ENCODE measurements around the gene UPB1. TPM values are rescaled to one million over a fixed set of nuclear protein-coding genes. Genes with fewer than 3 reads are reported as not detected.

Gene UPB1
- total and polyA plus RNA-seq, 2 experiments from 2014 or later, result 0.39 to 1.6 TPM

GRCh38 chr22:24494167-24494527 lies 985 bp upstream of the UPB1 start:
- Histone ChIP-seq H3K27me3 (peaks cover 5% of the 10 kb centered on the region), H3K36me3 (replicated peaks; ENCODE audit: insufficient read depth, low read depth) (no peaks in the 10 kb centered on the region), H4K20me1 (ENCODE audit: insufficient read depth, poor library complexity, severe bottlenecking) (no peaks in the 10 kb centered on the region), H3K79me2 (no peaks in the 10 kb centered on the region), H3K9me3 (ENCODE audit: low read depth) (no peaks in the 10 kb centered on the region), H3K4me3 (peak overlapping the region; percentile 11), H3K27ac (peak overlapping the region; percentile 53), H2AFZ (peak overlapping the region; percentile 71), H3K9me2 (replicated peaks; ENCODE audit: insufficient read depth) (no peaks in the 10 kb centered on the region), H3K4me1 (ENCODE audit: insufficient read depth) (peaks cover 25% of the 10 kb centered on the region), H3K4me2 (peak overlapping the region; percentile 79)
- TF ChIP-seq EZH2 (IDR thresholded peaks at IDR 0.05; ENCODE audit: borderline replicate concordance) (no peak), EZH2phosphoT487 (IDR thresholded peaks at IDR 0.05; ENCODE audit: low read depth, severe bottlenecking, unreplicated experiment) (no peak), CTCF (IDR thresholded peaks at IDR 0.05; ENCODE audit: poor library complexity) (no peak)
- DNase-seq (ENCODE audit: low spot score), result no peak
- 23% methylated on average over 21 of the region's 21 CpGs for WGBS (ENCODE audit: low lambda C conversion rate, missing lambda C conversion rate)

GRCh38 chr22:24495365-24495675 lies 188 bp downstream of the UPB1 start:
- H3K4me1 ChIP-seq (ENCODE audit: insufficient read depth), result peaks cover 31% of the 10 kb centered on the region

GRCh38 chr22:24496234-24496633 lies 1.1 kb downstream of the UPB1 start:
- 62% methylated on average over 5 of the region's 5 CpGs for WGBS (ENCODE audit: low lambda C conversion rate, missing lambda C conversion rate)
- H3K27me3 ChIP-seq, result peaks cover 5% of the 10 kb centered on the region
- TF ChIP-seq EZH2phosphoT487 (IDR thresholded peaks at IDR 0.05; ENCODE audit: low read depth, severe bottlenecking, unreplicated experiment) (no peak), EZH2 (IDR thresholded peaks at IDR 0.05; ENCODE audit: borderline replicate concordance) (no peak), CTCF (IDR thresholded peaks at IDR 0.05; ENCODE audit: poor library complexity) (no peak)
- H3K9me2 ChIP-seq (replicated peaks; ENCODE audit: insufficient read depth), result no peaks in the 10 kb centered on the region
- no peak overlapping the region for H3K4me2 ChIP-seq
- peaks cover 40% of the 10 kb centered on the region for H3K4me1 ChIP-seq (ENCODE audit: insufficient read depth)
- H2AFZ ChIP-seq, result no peak overlapping the region
- no peak overlapping the region for H3K27ac ChIP-seq
- no peaks in the 10 kb centered on the region for H3K79me2 ChIP-seq
- H3K4me3 ChIP-seq, result no peak overlapping the region
- no peaks in the 10 kb centered on the region for H3K36me3 ChIP-seq (replicated peaks; ENCODE audit: insufficient read depth, low read depth)
- DNase-seq (ENCODE audit: low spot score), result no peak
- no peaks in the 10 kb centered on the region for H4K20me1 ChIP-seq (ENCODE audit: insufficient read depth, poor library complexity, severe bottlenecking)
- H3K9me3 ChIP-seq (ENCODE audit: low read depth), result no peaks in the 10 kb centered on the region

More at GRCh38 chr22:24495365-24495675, 188 bp downstream of the UPB1 start:
- Histone ChIP-seq H3K4me3 (no peak overlapping the region), H4K20me1 (ENCODE audit: insufficient read depth, poor library complexity, severe bottlenecking) (no peaks in the 10 kb centered on the region), H3K9me2 (replicated peaks; ENCODE audit: insufficient read depth) (no peaks in the 10 kb centered on the region), H3K4me2 (no peak overlapping the region), H2AFZ (no peak overlapping the region), H3K27ac (no peak overlapping the region), H3K9me3 (ENCODE audit: low read depth) (no peaks in the 10 kb centered on the region), H3K27me3 (peaks cover 5% of the 10 kb centered on the region), H3K36me3 (replicated peaks; ENCODE audit: insufficient read depth, low read depth) (no peaks in the 10 kb centered on the region), H3K79me2 (no peaks in the 10 kb centered on the region)
- TF ChIP-seq EZH2phosphoT487 (IDR thresholded peaks at IDR 0.05; ENCODE audit: low read depth, severe bottlenecking, unreplicated experiment), result no peak
- no peak for TF ChIP-seq CTCF (IDR thresholded peaks at IDR 0.05; ENCODE audit: poor library complexity)
- no peak for TF ChIP-seq EZH2 (IDR thresholded peaks at IDR 0.05; ENCODE audit: borderline replicate concordance)
- DNase-seq (ENCODE audit: low spot score), result no peak
- 97% methylated on average over 17 of the region's 17 CpGs for WGBS (ENCODE audit: low lambda C conversion rate, missing lambda C conversion rate)

- WGBS (ENCODE audit: low lambda C conversion rate, missing lambda C conversion rate), result 66% methylated on average over 2 of the region's 2 CpGs
Measured at GRCh38 chr22:24496661-24497060, 1.5 kb downstream of the UPB1 start.

More at GRCh38 chr22:24496661-24497060, 1.5 kb downstream of the UPB1 start:
- Histone ChIP-seq H3K9me2 (replicated peaks; ENCODE audit: insufficient read depth) (no peaks in the 10 kb centered on the region), H3K4me2 (no peak overlapping the region), H4K20me1 (ENCODE audit: insufficient read depth, poor library complexity, severe bottlenecking) (no peaks in the 10 kb centered on the region), H3K79me2 (no peaks in the 10 kb centered on the region), H2AFZ (no peak overlapping the region), H3K36me3 (replicated peaks; ENCODE audit: insufficient read depth, low read depth) (no peaks in the 10 kb centered on the region), H3K27ac (no peak overlapping the region), H3K4me1 (ENCODE audit: insufficient read depth) (peaks cover 44% of the 10 kb centered on the region), H3K4me3 (no peak overlapping the region), H3K27me3 (peaks cover 5% of the 10 kb centered on the region), H3K9me3 (ENCODE audit: low read depth) (no peaks in the 10 kb centered on the region)
- no peak for DNase-seq (ENCODE audit: low spot score)
- no peak for TF ChIP-seq CTCF (IDR thresholded peaks at IDR 0.05; ENCODE audit: poor library complexity)
- no peak for TF ChIP-seq EZH2 (IDR thresholded peaks at IDR 0.05; ENCODE audit: borderline replicate concordance)

All from hepatocyte (in vitro differentiated cells).